Activated T-cell treated with anti-CD3 and anti-CD28 coated beads for 24 hours (primary cell): Measurements from ENCODE around the gene CTPS2.

Experiments used
- DNase-seq: peaks from one replicate; pipeline ENCODE4 v3.0.0-alpha.2; 2020; ENCODE audit warnings: low read depth

The CTPS2 gene

DNA sequence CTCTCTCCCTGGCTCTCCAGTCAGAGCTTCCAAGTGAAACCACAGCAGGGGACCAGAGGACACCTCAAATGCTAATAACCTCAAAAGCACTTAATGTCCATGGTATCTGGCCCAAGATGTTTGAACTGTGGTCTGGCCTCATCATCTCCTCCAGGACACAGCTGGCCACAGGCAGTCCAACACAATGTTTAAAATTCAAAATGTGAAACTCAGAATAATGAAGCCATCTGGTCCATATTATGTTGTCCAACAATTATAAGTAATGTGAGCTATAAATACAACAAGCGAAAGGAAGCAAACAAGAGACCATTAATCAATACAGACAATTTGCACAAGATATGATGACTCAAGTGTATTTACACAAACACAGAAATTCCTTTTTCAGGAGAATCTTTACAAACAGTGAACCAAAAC, 153.3 kb downstream of the CTPS2 start:
- no peak for DNase-seq

DNA sequence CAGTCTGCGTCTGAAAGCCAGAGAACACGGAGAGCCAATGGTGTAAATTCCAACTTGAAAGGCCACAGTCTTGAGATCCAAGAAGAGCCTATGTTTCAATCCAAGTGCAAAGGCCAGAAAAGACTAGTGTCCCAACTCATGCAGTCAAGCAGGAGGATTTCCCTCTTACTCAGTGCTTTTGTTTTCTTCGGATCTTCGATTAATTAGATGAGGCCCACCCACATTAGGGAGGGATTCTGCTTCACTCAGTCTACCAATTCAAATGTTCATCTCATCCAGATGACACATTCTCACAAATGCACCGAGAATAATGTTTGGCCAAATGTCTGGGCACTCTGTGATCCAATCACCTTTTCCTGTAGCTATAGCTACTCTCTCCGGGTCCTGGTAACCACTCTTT, 154.0 kb downstream of the CTPS2 start:
- no peak for DNase-seq

DNA sequence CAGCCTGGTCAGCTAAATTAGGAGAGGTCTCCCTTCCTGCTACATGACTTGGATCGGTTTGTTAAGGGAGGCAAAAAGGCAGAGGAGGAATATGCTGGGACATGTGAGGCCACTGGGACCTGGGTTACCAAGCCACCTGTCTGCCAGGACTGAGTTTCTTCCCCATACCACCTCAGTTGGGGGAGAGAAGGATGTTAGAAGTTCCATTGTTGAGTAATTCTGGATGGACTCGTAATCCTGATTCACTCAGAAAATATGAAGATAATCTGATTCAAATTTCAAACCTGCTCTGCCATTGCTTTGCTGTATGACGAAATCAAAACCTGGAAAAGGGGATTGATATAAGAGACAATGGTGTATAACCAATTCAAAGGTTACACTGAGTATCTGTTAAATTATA, 159.9 kb downstream of the CTPS2 start:
- DNase-seq = no peak

DNA sequence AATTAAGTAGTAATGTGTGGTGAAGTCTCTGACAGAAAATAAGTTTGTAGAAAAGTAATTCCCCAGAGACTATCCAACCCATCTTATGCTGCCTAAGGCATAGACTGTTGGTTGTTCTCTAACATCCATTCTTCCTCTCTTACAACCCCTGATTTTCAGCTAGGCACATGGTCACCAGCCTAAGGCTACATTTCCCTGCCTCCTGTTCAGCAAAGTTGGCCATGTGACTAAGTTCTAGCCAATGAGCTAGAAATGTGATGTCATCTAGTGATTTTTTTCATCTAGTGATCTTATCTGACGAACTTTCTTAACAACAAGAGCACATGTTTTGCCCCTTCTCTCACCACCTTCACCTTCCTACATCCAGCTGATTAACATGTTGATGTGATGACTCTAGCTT, 164.8 kb downstream of the CTPS2 start:
- DNase-seq = no peak

DNA sequence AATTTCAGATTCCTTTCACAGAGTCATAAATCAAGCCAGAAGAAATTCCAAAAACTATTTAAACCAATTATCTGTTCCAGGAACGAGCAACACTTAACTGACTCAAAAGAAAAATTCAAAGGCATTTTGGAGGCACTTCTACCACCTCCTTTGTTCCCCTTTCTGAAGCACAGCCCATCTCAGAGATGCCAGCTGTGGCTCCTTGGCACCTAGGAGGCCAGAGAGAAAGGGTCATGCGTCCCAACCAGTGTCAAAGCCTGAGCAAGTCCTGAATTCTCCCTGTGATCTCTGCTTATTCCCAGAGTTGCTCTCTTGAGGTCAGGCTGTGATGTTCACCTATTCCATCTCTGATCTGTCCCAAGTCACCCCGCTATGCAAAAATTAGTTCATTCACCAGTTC, 167.5 kb downstream of the CTPS2 start:
- no peak for DNase-seq
